ENCODE results near the gene RAD51B. TPM values are rescaled to one million over a fixed set of nuclear protein-coding genes. Genes with fewer than 3 reads are reported as not detected.
"Not testable (repeated sequence)": the region's sequence is repeated elsewhere in the genome, so short reads cannot be mapped to it uniquely, and the experiment has no call there.

The RAD51B gene
- total RNA-seq, 4 donors from 2014 or later = 19.6 to 39.7 (median 25.4) TPM

GRCh38 chr14:68421116-68421515, 601.5 kb downstream of the RAD51B start:
- WGBS = 89% methylated on average over 3 of the region's 3 CpGs
- no peak for TF ChIP-seq POLR2A (IDR thresholded peaks at IDR 0.05)
- TF ChIP-seq CTCF (IDR thresholded peaks at IDR 0.05) = no peak
- no peak for TF ChIP-seq POLR2AphosphoS5 (IDR thresholded peaks at IDR 0.05)
- TF ChIP-seq EP300 (IDR thresholded peaks at IDR 0.05) = no peak
- Histone ChIP-seq H3K27ac (no peak overlapping the region), H3K9me3 (no peaks in the 10 kb centered on the region), H3K4me3 (no peak overlapping the region), H3K27me3 (no peaks in the 10 kb centered on the region), H3K4me1 (peaks cover 20% of the 10 kb centered on the region), H3K36me3 (no peaks in the 10 kb centered on the region)
- no peak for DNase-seq (ENCODE audit: low spot score in 2 of 2)

- Histone ChIP-seq H3K4me3 (no peak overlapping the region), H3K36me3 (no peaks in the 10 kb centered on the region), H3K4me1 (peaks cover 5% of the 10 kb centered on the region), H3K27me3 (no peaks in the 10 kb centered on the region), H3K27ac (no peak overlapping the region), H3K9me3 (no peaks in the 10 kb centered on the region)
- no peak for DNase-seq (ENCODE audit: low spot score in 2 of 2)
- TF ChIP-seq EP300 (IDR thresholded peaks at IDR 0.05) (no peak), CTCF (IDR thresholded peaks at IDR 0.05) (no peak), POLR2A (IDR thresholded peaks at IDR 0.05) (no peak), POLR2AphosphoS5 (IDR thresholded peaks at IDR 0.05) (no peak)
- WGBS = 80% methylated on average over 2 of the region's 2 CpGs
These were observed 604.1 kb downstream of the RAD51B start for GRCh38 chr14:68423686-68424085.

DNA sequence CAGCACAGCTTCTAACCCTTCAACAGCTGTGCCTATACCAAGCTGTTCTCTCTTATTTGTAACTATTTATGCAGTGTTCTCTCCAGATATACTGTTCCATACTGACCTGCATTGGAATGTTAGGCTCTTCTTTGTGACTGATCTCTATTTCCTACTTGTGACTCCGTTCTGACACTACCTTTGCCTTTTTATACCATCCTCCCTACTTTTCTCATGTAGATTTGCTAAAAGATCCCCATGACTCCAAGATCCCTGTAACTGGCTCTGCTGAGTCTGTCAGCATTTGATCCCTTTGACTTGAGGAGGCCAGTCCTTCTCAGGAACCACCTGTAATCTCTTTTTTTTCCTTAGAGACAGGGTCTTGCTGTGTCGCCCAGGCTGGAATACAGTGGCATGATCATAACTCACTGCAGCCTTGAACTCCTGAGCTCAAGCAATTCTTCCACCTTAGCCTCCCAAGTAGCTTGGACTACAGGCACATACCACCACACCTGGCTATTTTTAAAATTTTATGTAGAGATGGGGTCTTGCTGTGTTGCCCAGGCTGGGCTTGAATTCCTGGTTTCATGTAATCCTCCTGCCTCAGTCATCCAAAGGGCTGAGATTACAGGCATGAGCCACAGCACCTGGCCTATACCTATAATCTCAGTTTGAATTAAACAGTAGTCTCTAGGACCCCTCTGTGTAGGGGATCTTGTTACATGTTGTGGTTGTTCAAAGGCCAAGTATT, 605.0 kb downstream of the RAD51B start:
- Histone ChIP-seq H3K4me1 (no peaks in the 10 kb centered on the region), H3K9me3 (no peaks in the 10 kb centered on the region), H3K36me3 (no peaks in the 10 kb centered on the region), H3K27ac (no peak overlapping the region), H3K4me3 (no peak overlapping the region), H3K27me3 (no peaks in the 10 kb centered on the region)
- 47% methylated on average over 2 of the region's 2 CpGs for WGBS
- TF ChIP-seq EP300 (IDR thresholded peaks at IDR 0.05) = no peak
- no peak for TF ChIP-seq POLR2AphosphoS5 (IDR thresholded peaks at IDR 0.05)
- TF ChIP-seq CTCF (IDR thresholded peaks at IDR 0.05) = no peak
- no peak for TF ChIP-seq POLR2A (IDR thresholded peaks at IDR 0.05)
- DNase-seq (ENCODE audit: low spot score in 2 of 2) = no peak

DNA sequence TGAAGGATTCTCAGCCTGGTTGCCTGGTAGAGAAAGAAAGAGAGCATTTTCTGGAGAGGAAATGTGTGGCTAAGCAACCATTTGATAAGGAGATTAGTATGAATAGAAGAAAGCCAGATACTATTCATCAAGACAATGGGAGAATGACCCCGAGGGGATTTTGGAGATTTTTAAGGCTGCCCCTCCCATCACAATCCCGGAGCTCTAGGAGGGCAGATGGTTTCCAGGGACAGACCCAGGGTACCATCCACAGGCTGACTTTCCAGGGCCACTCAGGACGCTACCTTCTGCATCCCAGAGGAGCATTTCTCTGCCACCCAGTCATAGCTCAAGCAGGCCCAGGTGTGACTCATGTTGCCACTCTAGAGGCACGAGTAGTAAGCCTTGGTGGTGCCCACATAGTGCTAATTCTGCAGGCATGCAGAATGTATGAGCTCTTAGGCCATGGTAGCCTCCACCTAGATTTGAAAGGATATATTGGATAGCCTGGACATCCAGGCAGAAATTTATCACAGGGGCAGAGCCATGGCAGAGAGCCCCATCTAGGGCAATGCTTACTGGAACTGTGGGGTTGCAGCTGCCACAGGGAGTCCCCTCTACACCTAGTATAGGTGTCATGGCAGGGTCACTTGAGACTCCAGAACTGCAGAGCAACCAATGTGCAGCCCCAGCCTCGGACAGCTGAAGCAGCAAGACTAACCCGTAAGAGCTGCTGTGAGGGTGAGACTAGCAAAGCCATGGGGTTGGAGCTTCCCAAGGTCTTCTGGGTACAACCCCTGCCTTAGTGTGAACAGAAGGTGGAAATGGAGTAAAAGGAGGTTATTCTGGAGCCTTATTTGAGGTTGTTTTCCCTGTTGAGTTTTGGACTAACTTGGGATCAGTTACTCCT, 607.3 kb downstream of the RAD51B start:
- no peak overlapping the region for H3K4me3 ChIP-seq
- H3K36me3 ChIP-seq = no peaks in the 10 kb centered on the region
- H3K27ac ChIP-seq = no peak overlapping the region
- TF ChIP-seq CTCF (IDR thresholded peaks at IDR 0.05) = no peak
- no peak for TF ChIP-seq POLR2AphosphoS5 (IDR thresholded peaks at IDR 0.05)
- TF ChIP-seq EP300 (IDR thresholded peaks at IDR 0.05) = no peak
- no peak for TF ChIP-seq POLR2A (IDR thresholded peaks at IDR 0.05)
- H3K9me3 ChIP-seq = no peaks in the 10 kb centered on the region
- no peak for DNase-seq (ENCODE audit: low spot score in 2 of 2)
- H3K4me1 ChIP-seq = no peaks in the 10 kb centered on the region
- H3K27me3 ChIP-seq = no peaks in the 10 kb centered on the region
- 85% methylated on average over 5 of the region's 6 CpGs for WGBS

- Histone ChIP-seq H3K9me3 (no peaks in the 10 kb centered on the region), H3K4me3 (no peak overlapping the region), H3K27ac (no peak overlapping the region), H3K36me3 (no peaks in the 10 kb centered on the region), H3K27me3 (no peaks in the 10 kb centered on the region), H3K4me1 (no peaks in the 10 kb centered on the region)
- DNase-seq (ENCODE audit: low spot score in 2 of 2) = no peak
- TF ChIP-seq CTCF (IDR thresholded peaks at IDR 0.05) (no peak), EP300 (IDR thresholded peaks at IDR 0.05) (no peak), POLR2AphosphoS5 (IDR thresholded peaks at IDR 0.05) (no peak), POLR2A (IDR thresholded peaks at IDR 0.05) (no peak)
These were observed 607.9 kb downstream of the RAD51B start for GRCh38 chr14:68427550-68427890.

- DNase-seq (ENCODE audit: low spot score in 2 of 2); H3K36me3 ChIP-seq; H3K4me3 ChIP-seq; H3K27me3 ChIP-seq; H3K27ac ChIP-seq; H3K4me1 ChIP-seq; H3K9me3 ChIP-seq: not testable (repeated sequence)
- 98% methylated on average over 5 of the region's 5 CpGs for WGBS
These were observed 609.3 kb downstream of the RAD51B start for GRCh38 chr14:68428900-68429299.

DNA sequence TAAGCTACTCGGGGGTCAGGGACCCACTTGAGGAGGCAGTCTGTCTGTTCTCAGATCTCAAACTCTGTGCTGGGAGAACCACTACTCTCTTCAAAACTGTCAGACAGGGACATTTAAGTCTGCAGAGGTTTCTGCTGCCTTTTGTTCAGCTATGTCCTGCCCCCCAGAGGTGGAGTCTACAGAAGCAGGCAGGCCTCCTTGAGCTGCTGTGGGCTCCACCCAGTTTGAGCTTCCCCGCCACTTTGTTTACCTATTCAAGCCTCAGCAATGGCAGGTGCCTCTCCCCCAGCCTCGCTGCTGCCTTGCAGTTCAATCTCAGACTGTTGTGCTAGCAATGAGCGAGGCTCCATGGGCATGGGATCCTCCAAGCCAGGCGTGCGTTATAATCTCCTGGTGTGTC, 614.6 kb downstream of the RAD51B start:
- not testable (repeated sequence) for H3K27me3 ChIP-seq; H3K9me3 ChIP-seq; DNase-seq (ENCODE audit: low spot score in 2 of 2); H3K36me3 ChIP-seq; H3K4me3 ChIP-seq; H3K4me1 ChIP-seq; H3K27ac ChIP-seq
- 100% methylated on average over 2 of the region's 6 CpGs for WGBS

DNA sequence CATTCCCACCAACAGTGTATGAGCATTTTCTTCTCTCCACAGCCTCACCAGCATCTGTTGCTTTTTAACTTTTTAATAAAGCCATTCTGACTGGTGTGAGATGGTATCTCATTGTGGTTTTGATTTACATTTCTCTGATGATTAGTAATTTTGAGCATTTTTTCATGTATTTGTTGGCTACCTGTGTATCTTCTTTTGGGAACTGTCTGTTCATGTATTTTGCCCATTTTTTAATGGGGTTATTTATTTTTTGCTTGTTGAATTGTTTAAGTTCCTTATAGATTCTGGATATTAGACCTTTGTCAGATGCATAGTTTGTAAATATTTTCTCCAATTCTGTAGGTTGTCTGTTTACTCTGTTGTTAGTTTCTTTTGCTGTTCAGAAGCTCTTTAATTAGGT, 616.1 kb downstream of the RAD51B start:
- H3K27me3 ChIP-seq; DNase-seq (ENCODE audit: low spot score in 2 of 2); H3K4me1 ChIP-seq; H3K9me3 ChIP-seq; H3K4me3 ChIP-seq; H3K27ac ChIP-seq; H3K36me3 ChIP-seq: not testable (repeated sequence)
